ENCODE results near the gene ANKRD63. TPM values are rescaled to one million over a fixed set of nuclear protein-coding genes. Genes with fewer than 3 reads are reported as not detected.

ANKRD63 gene
- total RNA-seq, 1 experiment from 2014 or later, result 1.2 TPM

DNA sequence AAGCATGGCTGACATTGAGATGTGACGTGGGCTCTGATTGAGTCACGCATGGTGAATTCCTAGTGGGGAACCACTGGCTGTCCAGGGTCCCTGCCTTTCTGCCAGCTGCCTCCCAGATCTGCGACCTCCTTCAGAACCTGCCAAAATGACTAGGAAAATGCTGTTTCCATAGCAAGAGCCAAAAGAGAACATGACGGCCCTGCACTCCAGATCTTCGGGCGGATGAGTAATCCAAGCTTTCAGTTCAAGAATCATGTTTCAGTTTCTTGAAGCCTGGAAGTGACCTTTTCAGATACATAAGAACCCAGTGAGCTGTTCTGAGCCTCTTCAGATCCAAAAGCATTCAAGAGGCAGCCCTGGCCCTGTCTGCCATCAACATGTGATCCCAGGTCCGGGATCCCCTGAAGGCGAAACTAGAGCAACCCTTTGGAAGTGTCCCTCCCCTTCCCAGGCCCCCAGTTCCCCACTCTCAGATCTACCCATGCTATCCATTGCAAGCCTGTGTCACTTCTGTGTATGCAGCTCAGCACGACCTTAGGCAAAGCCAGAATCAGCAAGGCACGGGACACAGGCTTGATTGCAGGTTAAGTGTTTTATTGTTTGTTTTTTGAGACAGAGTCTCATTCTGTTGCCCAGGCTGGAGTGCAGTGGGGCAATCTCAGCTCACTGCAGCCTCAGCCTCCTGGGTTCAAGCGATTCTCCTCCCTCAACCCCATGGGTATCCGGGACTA is 19.7 kb downstream of the ANKRD63 start:
- ChIA-PET CTCF (interaction anchor here (1.5 to 7.5 kb wide), 4 partner anchors 8 to 46 kb away, joined by 7 to 123 read pairs (median 14); no protein-coding TSS in a partner anchor), POLR2A (no interaction called here)
- Mint-ChIP-seq H3K36me3 (no peaks in the 10 kb centered on the region), H3K4me1 (peaks cover 23% of the 10 kb centered on the region), H3K4me3 (no peak overlapping the region), H3K27ac (no peak overlapping the region), H3K27me3 (ENCODE audit: low read depth) (no peaks in the 10 kb centered on the region), H3K9me3 (no peaks in the 10 kb centered on the region)
- ATAC-seq (no peak), DNase-seq (ENCODE audit: low spot score) (no peak)
- TF ChIP-seq, protein P1, sequence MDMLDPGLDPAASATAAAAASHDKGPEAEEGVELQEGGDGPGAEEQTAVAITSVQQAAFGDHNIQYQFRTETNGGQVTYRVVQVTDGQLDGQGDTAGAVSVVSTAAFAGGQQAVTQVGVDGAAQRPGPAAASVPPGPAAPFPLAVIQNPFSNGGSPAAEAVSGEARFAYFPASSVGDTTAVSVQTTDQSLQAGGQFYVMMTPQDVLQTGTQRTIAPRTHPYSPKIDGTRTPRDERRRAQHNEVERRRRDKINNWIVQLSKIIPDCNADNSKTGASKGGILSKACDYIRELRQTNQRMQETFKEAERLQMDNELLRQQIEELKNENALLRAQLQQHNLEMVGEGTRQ (CRISPR knock-in tag; IDR thresholded peaks at IDR 0.05), result no peak
- TF ChIP-seq ZNF423 (CRISPR knock-in tag; IDR thresholded peaks at IDR 0.05) (no peak), RELA (CRISPR knock-in tag; IDR thresholded peaks at IDR 0.05; ENCODE audit: borderline replicate concordance) (no peak), ZNF416 (CRISPR knock-in tag; IDR thresholded peaks at IDR 0.05) (no peak), ESRRA (CRISPR knock-in tag; IDR thresholded peaks at IDR 0.05; ENCODE audit: borderline replicate concordance) (no peak), JAZF1 (CRISPR knock-in tag; IDR thresholded peaks at IDR 0.05) (no peak), KAT7 (CRISPR knock-in tag; IDR thresholded peaks at IDR 0.05; ENCODE audit: borderline replicate concordance) (no peak), SOX15 (CRISPR knock-in tag; IDR thresholded peaks at IDR 0.05) (no peak), MXD4 (CRISPR knock-in tag; IDR thresholded peaks at IDR 0.05; ENCODE audit: borderline replicate concordance) (no peak), FOXJ3 (CRISPR knock-in tag; IDR thresholded peaks at IDR 0.05; ENCODE audit: borderline replicate concordance) (no peak)
- TF ChIP-seq, protein P2, sequence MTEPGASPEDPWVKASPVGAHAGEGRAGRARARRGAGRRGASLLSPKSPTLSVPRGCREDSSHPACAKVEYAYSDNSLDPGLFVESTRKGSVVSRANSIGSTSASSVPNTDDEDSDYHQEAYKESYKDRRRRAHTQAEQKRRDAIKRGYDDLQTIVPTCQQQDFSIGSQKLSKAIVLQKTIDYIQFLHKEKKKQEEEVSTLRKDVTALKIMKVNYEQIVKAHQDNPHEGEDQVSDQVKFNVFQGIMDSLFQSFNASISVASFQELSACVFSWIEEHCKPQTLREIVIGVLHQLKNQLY (CRISPR knock-in tag; IDR thresholded peaks at IDR 0.05), result no peak
- TF ChIP-seq, protein P3, sequence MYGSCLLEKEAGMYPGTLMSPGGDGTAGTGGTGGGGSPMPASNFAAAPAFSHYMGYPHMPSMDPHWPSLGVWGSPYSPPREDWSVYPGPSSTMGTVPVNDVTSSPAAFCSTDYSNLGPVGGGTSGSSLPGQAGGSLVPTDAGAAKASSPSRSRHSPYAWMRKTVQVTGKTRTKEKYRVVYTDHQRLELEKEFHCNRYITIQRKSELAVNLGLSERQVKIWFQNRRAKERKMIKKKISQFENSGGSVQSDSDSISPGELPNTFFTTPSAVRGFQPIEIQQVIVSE (CRISPR knock-in tag; IDR thresholded peaks at IDR 0.05; ENCODE audit: borderline replicate concordance), result no peak

DNA sequence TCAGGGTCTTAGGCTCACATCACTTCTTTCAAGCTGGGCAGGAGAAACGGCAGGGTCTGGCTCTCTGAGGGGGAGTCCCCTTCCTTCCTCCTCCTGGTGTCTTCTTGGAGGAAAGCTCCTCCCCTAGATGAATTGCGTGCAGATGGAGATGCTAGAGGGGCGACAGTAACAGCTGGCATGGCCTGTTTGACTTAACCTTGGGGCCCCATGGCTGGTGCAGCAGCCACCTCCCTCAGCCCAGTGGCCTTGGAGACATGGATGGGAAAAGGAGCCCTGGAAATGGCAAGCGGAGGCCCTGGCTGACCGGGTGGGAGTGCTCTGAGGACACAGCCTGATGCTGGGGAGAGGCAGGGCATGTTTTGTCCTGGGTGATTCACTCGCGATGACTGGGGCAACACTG is 23.8 kb downstream of the ANKRD63 start:
- 0 out of 2 replicates have a peak, but pooled peaks have one; percentile 5 for ATAC-seq
- no peak for TF ChIP-seq SMAD3 (CRISPR knock-in tag; IDR thresholded peaks at IDR 0.05; ENCODE audit: borderline replicate concordance)
- TF ChIP-seq, protein P4, sequence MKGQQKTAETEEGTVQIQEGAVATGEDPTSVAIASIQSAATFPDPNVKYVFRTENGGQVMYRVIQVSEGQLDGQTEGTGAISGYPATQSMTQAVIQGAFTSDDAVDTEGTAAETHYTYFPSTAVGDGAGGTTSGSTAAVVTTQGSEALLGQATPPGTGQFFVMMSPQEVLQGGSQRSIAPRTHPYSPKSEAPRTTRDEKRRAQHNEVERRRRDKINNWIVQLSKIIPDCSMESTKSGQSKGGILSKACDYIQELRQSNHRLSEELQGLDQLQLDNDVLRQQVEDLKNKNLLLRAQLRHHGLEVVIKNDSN (CRISPR knock-in tag; IDR thresholded peaks at IDR 0.05), result no peak
- no peak for TF ChIP-seq TCF7 (CRISPR knock-in tag; IDR thresholded peaks at IDR 0.05; ENCODE audit: low read depth)
- TF ChIP-seq CREB1 (CRISPR knock-in tag; IDR thresholded peaks at IDR 0.05), result no peak
- TF ChIP-seq FOXP1 (CRISPR knock-in tag; IDR thresholded peaks at IDR 0.05; ENCODE audit: borderline replicate concordance), result no peak
- no peak for TF ChIP-seq JAZF1 (CRISPR knock-in tag; IDR thresholded peaks at IDR 0.05)
- TF ChIP-seq ZBTB21 (CRISPR knock-in tag; IDR thresholded peaks at IDR 0.05; ENCODE audit: borderline replicate concordance), result no peak
- TF ChIP-seq, protein P2 (CRISPR knock-in tag; IDR thresholded peaks at IDR 0.05), result no peak
- TF ChIP-seq TEAD1 (CRISPR knock-in tag; IDR thresholded peaks at IDR 0.05), result no peak
- TF ChIP-seq, protein P5, sequence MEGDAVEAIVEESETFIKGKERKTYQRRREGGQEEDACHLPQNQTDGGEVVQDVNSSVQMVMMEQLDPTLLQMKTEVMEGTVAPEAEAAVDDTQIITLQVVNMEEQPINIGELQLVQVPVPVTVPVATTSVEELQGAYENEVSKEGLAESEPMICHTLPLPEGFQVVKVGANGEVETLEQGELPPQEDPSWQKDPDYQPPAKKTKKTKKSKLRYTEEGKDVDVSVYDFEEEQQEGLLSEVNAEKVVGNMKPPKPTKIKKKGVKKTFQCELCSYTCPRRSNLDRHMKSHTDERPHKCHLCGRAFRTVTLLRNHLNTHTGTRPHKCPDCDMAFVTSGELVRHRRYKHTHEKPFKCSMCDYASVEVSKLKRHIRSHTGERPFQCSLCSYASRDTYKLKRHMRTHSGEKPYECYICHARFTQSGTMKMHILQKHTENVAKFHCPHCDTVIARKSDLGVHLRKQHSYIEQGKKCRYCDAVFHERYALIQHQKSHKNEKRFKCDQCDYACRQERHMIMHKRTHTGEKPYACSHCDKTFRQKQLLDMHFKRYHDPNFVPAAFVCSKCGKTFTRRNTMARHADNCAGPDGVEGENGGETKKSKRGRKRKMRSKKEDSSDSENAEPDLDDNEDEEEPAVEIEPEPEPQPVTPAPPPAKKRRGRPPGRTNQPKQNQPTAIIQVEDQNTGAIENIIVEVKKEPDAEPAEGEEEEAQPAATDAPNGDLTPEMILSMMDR (IDR thresholded peaks at IDR 0.05), result no peak
- no peak for TF ChIP-seq MYBL2 (CRISPR knock-in tag; IDR thresholded peaks at IDR 0.05)
- TF ChIP-seq ZNF671 (CRISPR knock-in tag; IDR thresholded peaks at IDR 0.05), result no peak
- TF ChIP-seq GTF2I (CRISPR knock-in tag; conservative IDR thresholded peaks at IDR 0.05), result no peak
- TF ChIP-seq, protein P6, sequence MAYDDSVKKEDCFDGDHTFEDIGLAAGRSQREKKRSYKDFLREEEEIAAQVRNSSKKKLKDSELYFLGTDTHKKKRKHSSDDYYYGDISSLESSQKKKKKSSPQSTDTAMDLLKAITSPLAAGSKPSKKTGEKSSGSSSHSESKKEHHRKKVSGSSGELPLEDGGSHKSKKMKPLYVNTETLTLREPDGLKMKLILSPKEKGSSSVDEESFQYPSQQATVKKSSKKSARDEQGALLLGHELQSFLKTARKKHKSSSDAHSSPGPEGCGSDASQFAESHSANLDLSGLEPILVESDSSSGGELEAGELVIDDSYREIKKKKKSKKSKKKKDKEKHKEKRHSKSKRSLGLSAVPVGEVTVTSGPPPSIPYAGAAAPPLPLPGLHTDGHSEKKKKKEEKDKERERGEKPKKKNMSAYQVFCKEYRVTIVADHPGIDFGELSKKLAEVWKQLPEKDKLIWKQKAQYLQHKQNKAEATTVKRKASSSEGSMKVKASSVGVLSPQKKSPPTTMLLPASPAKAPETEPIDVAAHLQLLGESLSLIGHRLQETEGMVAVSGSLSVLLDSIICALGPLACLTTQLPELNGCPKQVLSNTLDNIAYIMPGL (CRISPR knock-in tag; IDR thresholded peaks at IDR 0.05), result no peak
- no peak for TF ChIP-seq NR3C1 (CRISPR knock-in tag; conservative IDR thresholded peaks at IDR 0.05; ENCODE audit: low read depth)
- no peak for TF ChIP-seq HMGA2 (CRISPR knock-in tag; IDR thresholded peaks at IDR 0.05)
- H3K9me3 Mint-ChIP-seq, result no peaks in the 10 kb centered on the region
- H3K27ac Mint-ChIP-seq, result peak overlapping the region; percentile 63; the same call in 1 of the 2 replicates
- CTCF ChIA-PET, result interaction anchor here (0.6 to 15.1 kb wide), 20 partner anchors 11 to 229 kb away, joined by 3 to 224 read pairs (median 6); partner anchors contain the start of genes INAFM2 and PAK6
- POLR2A ChIA-PET, result interaction anchor here (0.7 to 1.6 kb wide), 3 partner anchors 15 to 211 kb away, joined by 4 to 9 read pairs (median 4); partner anchors contain the start of gene PAK6
- no peak for DNase-seq (ENCODE audit: low spot score)
- peaks cover 17% of the 10 kb centered on the region for H3K4me1 Mint-ChIP-seq
- peaks cover 3% of the 10 kb centered on the region for H3K27me3 Mint-ChIP-seq (ENCODE audit: low read depth)
- H3K4me3 Mint-ChIP-seq, result no peak overlapping the region
- H3K36me3 Mint-ChIP-seq, result no peaks in the 10 kb centered on the region
